GM18502 (cell line): Measurements from ENCODE around the gene ZBED4.
A peak's percentile ranks its signal among the peaks of the same experiment; 100 is the strongest.

Experiments
- ATAC-seq: cut with Tn5 transposase; IDR thresholded peaks from one replicate; pipeline ENCODE4 v1.9.1; 2021; ENCODE audit warnings: mild to moderate bottlenecking; ENCODE audit not compliant: unreplicated experiment, poor library complexity

ZBED4 gene

GRCh38 chr22:49873228-49873940 lies 19.7 kb downstream of the ZBED4 start:
- no peak for ATAC-seq

GRCh38 chr22:49877642-49878041 lies 24.0 kb downstream of the ZBED4 start:
- ATAC-seq: no peak

- ATAC-seq: no peak
Measured at GRCh38 chr22:49878206-49878605, 24.6 kb downstream of the ZBED4 start.

- ATAC-seq: no peak
Measured at GRCh38 chr22:49879871-49880270, 26.2 kb downstream of the ZBED4 start.

- ATAC-seq: peak; percentile 46
Measured at GRCh38 chr22:49880281-49880680, 26.6 kb downstream of the ZBED4 start.

GRCh38 chr22:49881856-49882255 lies 28.2 kb downstream of the ZBED4 start:
- ATAC-seq: no peak

GRCh38 chr22:49882519-49883293 lies 29.1 kb downstream of the ZBED4 start:
- no peak for ATAC-seq

- no peak for ATAC-seq
Measured at GRCh38 chr22:49883294-49883640, 29.6 kb downstream of the ZBED4 start.

GRCh38 chr22:49884075-49884474 lies 30.4 kb downstream of the ZBED4 start:
- no peak for ATAC-seq

GRCh38 chr22:49884503-49885260 lies 31.0 kb downstream of the ZBED4 start:
- ATAC-seq: no peak

GRCh38 chr22:49885281-49885680 lies 31.6 kb downstream of the ZBED4 start:
- ATAC-seq: no peak

GRCh38 chr22:49885881-49886280 lies 32.2 kb downstream of the ZBED4 start:
- no peak for ATAC-seq

- no peak for ATAC-seq
Measured at GRCh38 chr22:49886346-49887063, 32.9 kb downstream of the ZBED4 start.

GRCh38 chr22:49887064-49887451 lies 33.4 kb downstream of the ZBED4 start:
- no peak for ATAC-seq

- no peak for ATAC-seq
Measured at GRCh38 chr22:49887702-49888101, 34.1 kb downstream of the ZBED4 start.

GRCh38 chr22:49889071-49889470 lies 35.4 kb downstream of the ZBED4 start:
- ATAC-seq: no peak

GRCh38 chr22:49892226-49892899 lies 38.7 kb downstream of the ZBED4 start:
- ATAC-seq: no peak

- no peak for ATAC-seq
Measured at GRCh38 chr22:49893025-49893424, 39.4 kb downstream of the ZBED4 start.

- ATAC-seq: no peak
Measured at GRCh38 chr22:49894322-49895054, 40.8 kb downstream of the ZBED4 start.
